ENCODE results near the gene TMEM91.
A peak's percentile ranks its signal among the peaks of the same experiment; 100 is the strongest.

Gene TMEM91

GRCh38 chr19:41412953-41413352, 36.6 kb downstream of the TMEM91 start:
- no peak for DNase-seq

GRCh38 chr19:41413947-41414346, 37.6 kb downstream of the TMEM91 start:
- no peak for DNase-seq

- no peak for DNase-seq
Observed at GRCh38 chr19:41414461-41414860, 38.1 kb downstream of the TMEM91 start.

GRCh38 chr19:41415154-41415571, 38.8 kb downstream of the TMEM91 start:
- no peak for DNase-seq

- no peak for DNase-seq
Observed at GRCh38 chr19:41416194-41416674, 39.9 kb downstream of the TMEM91 start.

GRCh38 chr19:41420101-41420880, 44.0 kb downstream of the TMEM91 start:
- no peak for DNase-seq

GRCh38 chr19:41421314-41421713, 45.0 kb downstream of the TMEM91 start:
- no peak for DNase-seq

- no peak for DNase-seq
Observed at GRCh38 chr19:41421973-41422372, 45.6 kb downstream of the TMEM91 start.

GRCh38 chr19:41422456-41422855, 46.1 kb downstream of the TMEM91 start:
- DNase-seq: no peak

- DNase-seq: no peak
Observed at GRCh38 chr19:41422955-41423354, 46.6 kb downstream of the TMEM91 start.

GRCh38 chr19:41424335-41425173, 48.2 kb downstream of the TMEM91 start:
- DNase-seq: no peak

- DNase-seq: no peak
Observed at GRCh38 chr19:41425174-41426115, 49.1 kb downstream of the TMEM91 start.

- DNase-seq: no peak
Observed at GRCh38 chr19:41426116-41426841, 49.9 kb downstream of the TMEM91 start.

- DNase-seq: peak; percentile 79
Observed at GRCh38 chr19:41426952-41427646, 50.8 kb downstream of the TMEM91 start, which contains the start of gene B3GNT8. Gene B3GNT8 (minus strand): TSS chr19:41427374. CDS start chr19:41426778, 596 bp downstream.

GRCh38 chr19:41427647-41428480, 51.5 kb downstream of the TMEM91 start:
- DNase-seq: no peak

GRCh38 chr19:41428481-41428859, 52.1 kb downstream of the TMEM91 start:
- DNase-seq: no peak

- no peak for DNase-seq
Observed at GRCh38 chr19:41430922-41431321, 54.6 kb downstream of the TMEM91 start.

- DNase-seq: no peak
Observed at GRCh38 chr19:41431426-41432386, 55.4 kb downstream of the TMEM91 start.

GRCh38 chr19:41433171-41433570, 56.8 kb downstream of the TMEM91 start:
- DNase-seq: no peak

Measured in right forelimb (tissue), 1 donor.